GM23248 (cell line): ENCODE measurements around the gene SCNN1B. TPM values are rescaled to one million over a fixed set of nuclear protein-coding genes. Genes with fewer than 3 reads are reported as not detected.
"Not testable (repeated sequence)": the region's sequence is repeated elsewhere in the genome, so short reads cannot be mapped to it uniquely, and the experiment has no call there.

Experiments used
- DNase-seq: peaks from one replicate; pipeline ENCODE4 v3.0.0-alpha.2; 2015
- H2AFZ ChIP-seq: fragments of 200-600 bp; sonication (generic); 2 replicates; pipeline ENCODE4 v1.6.1; 2016; ENCODE audit warnings: antibody characterized with exemption
- H3F3A ChIP-seq: fragments of 200-600 bp; sonication (generic); 2 replicates; pipeline ENCODE4 v1.6.1; 2016; ENCODE audit warnings: mild to moderate bottlenecking, antibody characterized with exemption, mixed run types; ENCODE audit not compliant: insufficient read depth
- H3K27ac ChIP-seq: fragments of 200-600 bp; sonication (generic); 2 replicates; pipeline ENCODE4 v1.5.1; 2016; ENCODE audit warnings: mild to moderate bottlenecking
- H3K27me3 ChIP-seq: fragments of 200-600 bp; sonication (generic); replicated peaks from 2 replicates; pipeline ENCODE4 v1.6.1; 2016; ENCODE audit warnings: mild to moderate bottlenecking; ENCODE audit not compliant: insufficient read depth
- H3K36me3 ChIP-seq: fragments of 200-600 bp; sonication (generic); 2 replicates; pipeline ENCODE4 v1.6.1; 2016; ENCODE audit warnings: low read depth, mild to moderate bottlenecking
- H3K4me1 ChIP-seq: fragments of 200-600 bp; sonication (generic); 2 replicates; pipeline ENCODE4 v1.6.1; 2016; ENCODE audit warnings: mild to moderate bottlenecking; ENCODE audit not compliant: insufficient read depth
- H3K4me2 ChIP-seq: fragments of 200-600 bp; sonication (generic); one replicate; pipeline ENCODE4 v1.6.1; 2016; ENCODE audit warnings: mild to moderate bottlenecking; ENCODE audit not compliant: unreplicated experiment
- H3K4me3 ChIP-seq: fragments of 200-600 bp; sonication (generic); 2 replicates; pipeline ENCODE4 v1.5.1; 2016; ENCODE audit warnings: mild to moderate bottlenecking
- H3K79me2 ChIP-seq: fragments of 200-600 bp; sonication (generic); 2 replicates; pipeline ENCODE4 v1.6.1; 2016; ENCODE audit warnings: mild to moderate bottlenecking; ENCODE audit not compliant: insufficient read depth
- H3K9ac ChIP-seq: fragments of 200-600 bp; sonication (generic); 2 replicates; pipeline ENCODE4 v1.6.1; 2016; ENCODE audit warnings: mild to moderate bottlenecking
- H3K9me2 ChIP-seq: fragments of 200-600 bp; sonication (generic); 2 replicates; pipeline ENCODE4 v1.6.1; 2016; ENCODE audit warnings: mixed run types, mild to moderate bottlenecking, moderate library complexity; ENCODE audit not compliant: insufficient read depth
- H3K9me3 ChIP-seq: fragments of 200-600 bp; sonication (generic); one replicate; pipeline ENCODE4 v1.6.1; 2017; ENCODE audit warnings: low read depth
- H4K20me1 ChIP-seq: fragments of 200-600 bp; sonication (generic); 2 replicates; pipeline ENCODE4 v1.6.0; 2016; ENCODE audit not compliant: insufficient read depth
- EZH2 ChIP-seq: fragments of 200-600 bp; sonication (generic); IDR thresholded peaks from 2 replicates; pipeline ENCODE4 v1.6.1; 2018; ENCODE audit warnings: antibody characterized with exemption, mild to moderate bottlenecking; ENCODE audit not compliant: insufficient read depth, poor library complexity, severe bottlenecking
- EZH2phosphoT487 ChIP-seq: fragments of 200-600 bp; sonication (generic); IDR thresholded peaks from 2 replicates; pipeline ENCODE4 v1.6.1; 2018; ENCODE audit warnings: antibody characterized with exemption, moderate library complexity, mild to moderate bottlenecking, low read depth; ENCODE audit not compliant: insufficient read depth
- WGBS, 2 experiments: methylation state at CpG; one replicate each; pipeline ENCODE4 v1.1.6; 2015 to 2017; ENCODE audit warnings: low lambda C conversion rate in 2 of 2, low coverage in 1 of 2; ENCODE audit errors: missing lambda C conversion rate in 2 of 2; 5-methylcytosine and 5-hydroxymethylcytosine counted together
- in situ Hi-C: fragments of 300-500 bp; cut with MboI; formaldehyde crosslinking; loops from 2 replicates; pipeline ENCODE4 v1.15.0; 2020
- polyA plus RNA-seq: library from polyadenylated mRNA; unstranded; fragments of >200 nt; fragmentation: Nextera tagmentation; extraction: Ambion mirVana; gene quantifications from 2 replicates; pipeline ENCODE4 v1.2.1, GENCODE V29; 2016
- total RNA-seq: library from RNA; depleted of rRNA; stranded (reverse); fragments of >200 nt; shearing (Covaris generic); gene quantifications from 2 replicates; pipeline ENCODE4 v1.2.3, GENCODE V29; 2014

Gene SCNN1B
- total and polyA plus RNA-seq, 2 experiments from 2014 or later = not detected

GRCh38 chr16:23296994-23297393 lies 5.1 kb upstream of the SCNN1B start:
- H4K20me1 ChIP-seq = no peaks in the 10 kb centered on the region
- no peak overlapping the region for H3K27ac ChIP-seq
- H3K27me3 ChIP-seq = peaks cover 19% of the 10 kb centered on the region
- no peaks in the 10 kb centered on the region for H3K9me3 ChIP-seq
- WGBS, 2 experiments = 62 to 65% methylated on average over 3 of the region's 3 CpGs
- H3K9me2 ChIP-seq = no peaks in the 10 kb centered on the region
- TF ChIP-seq EZH2 (no peak), EZH2phosphoT487 (no peak)
- H3K4me3 ChIP-seq = no peak overlapping the region
- H3K4me2 ChIP-seq = no peak overlapping the region
- in situ Hi-C loops = no loop called here
- no peaks in the 10 kb centered on the region for H3F3A ChIP-seq
- H3K4me1 ChIP-seq = no peaks in the 10 kb centered on the region
- no peaks in the 10 kb centered on the region for H3K36me3 ChIP-seq
- no peak for DNase-seq
- H2AFZ ChIP-seq = no peak overlapping the region
- H3K79me2 ChIP-seq = no peaks in the 10 kb centered on the region
- H3K9ac ChIP-seq = no peak overlapping the region

GRCh38 chr16:23298290-23298915 lies 3.7 kb upstream of the SCNN1B start:
- H4K20me1 ChIP-seq = no peaks in the 10 kb centered on the region
- TF ChIP-seq EZH2phosphoT487 (no peak), EZH2 (no peak)
- H3K27me3 ChIP-seq = peaks cover 26% of the 10 kb centered on the region
- WGBS, 2 experiments = 54 to 62% methylated on average over 6 of the region's 6 CpGs
- H3F3A ChIP-seq = no peaks in the 10 kb centered on the region
- no peak overlapping the region for H3K4me3 ChIP-seq
- H3K9ac ChIP-seq = no peak overlapping the region
- DNase-seq = no peak
- no peaks in the 10 kb centered on the region for H3K4me1 ChIP-seq
- no peaks in the 10 kb centered on the region for H3K79me2 ChIP-seq
- H3K9me2 ChIP-seq = no peaks in the 10 kb centered on the region
- in situ Hi-C loops = no loop called here
- no peaks in the 10 kb centered on the region for H3K36me3 ChIP-seq
- no peak overlapping the region for H2AFZ ChIP-seq
- no peaks in the 10 kb centered on the region for H3K9me3 ChIP-seq
- H3K4me2 ChIP-seq = no peak overlapping the region
- no peak overlapping the region for H3K27ac ChIP-seq

- H3K9me3 ChIP-seq, H4K20me1 ChIP-seq, H3K4me2 ChIP-seq, in situ Hi-C loops, H3K4me1 ChIP-seq, H3K9me2 ChIP-seq, H3K27ac ChIP-seq, H2AFZ ChIP-seq, DNase-seq, H3K4me3 ChIP-seq, H3K79me2 ChIP-seq, H3K9ac ChIP-seq, H3F3A ChIP-seq, H3K36me3 ChIP-seq: not testable (repeated sequence)
- 48 to 50% methylated on average over 3 of the region's 3 CpGs for WGBS, 2 experiments
- peaks cover 26% of the 10 kb centered on the region for H3K27me3 ChIP-seq
Observed at GRCh38 chr16:23299815-23300214, 2.3 kb upstream of the SCNN1B start.

GRCh38 chr16:23301251-23302044 lies 654 bp upstream of the SCNN1B start:
- H4K20me1 ChIP-seq = no peaks in the 10 kb centered on the region
- H3K4me1 ChIP-seq = no peaks in the 10 kb centered on the region
- H3K36me3 ChIP-seq = no peaks in the 10 kb centered on the region
- H3K4me2 ChIP-seq = no peak overlapping the region
- 14 to 21% methylated on average over 18 of the region's 18 CpGs for WGBS, 2 experiments
- no peaks in the 10 kb centered on the region for H3K9me2 ChIP-seq
- no peak overlapping the region for H3K9ac ChIP-seq
- DNase-seq = no peak
- no peak overlapping the region for H3K4me3 ChIP-seq
- no peak for TF ChIP-seq EZH2
- no peak for TF ChIP-seq EZH2phosphoT487
- no peaks in the 10 kb centered on the region for H3K79me2 ChIP-seq
- no peak overlapping the region for H3K27ac ChIP-seq
- H2AFZ ChIP-seq = no peak overlapping the region
- in situ Hi-C loops = no loop called here
- no peaks in the 10 kb centered on the region for H3K9me3 ChIP-seq
- no peaks in the 10 kb centered on the region for H3F3A ChIP-seq
- H3K27me3 ChIP-seq = peaks cover 26% of the 10 kb centered on the region
